HL-60 (cell line): ENCODE measurements around the gene CDH23.

Source experiments
- DNase-seq, 2 experiments: peaks; one replicate each; pipeline ENCODE4 v3.0.0-alpha.2; 2010 to 2020; ENCODE audit warnings: low read depth in 1 of 2, low spot score in 1 of 2
- H3K27ac ChIP-seq: fragments of 250-450 bp; sonication (Bioruptor Pico); replicated peaks from 2 replicates; pipeline ENCODE4 v1.5.1; 2020; ENCODE audit warnings: mild to moderate bottlenecking, moderate library complexity
- H3K27me3 ChIP-seq: fragments of 250-450 bp; sonication (Bioruptor Pico); 2 replicates; pipeline ENCODE4 v1.5.1; 2021; ENCODE audit warnings: mild to moderate bottlenecking, moderate library complexity; ENCODE audit not compliant: insufficient read depth, poor library complexity, severe bottlenecking
- H3K4me3 ChIP-seq: replicated peaks from 2 replicates; pipeline ENCODE4 v1.5.1; 2011; ENCODE audit warnings: mild to moderate bottlenecking, control low read depth, low read length; ENCODE audit not compliant: insufficient read depth
- CTCF ChIP-seq: IDR thresholded peaks from one replicate; pipeline ENCODE4 v1.5.1; 2011; ENCODE audit warnings: low read length, control low read depth, inconsistent platforms; ENCODE audit not compliant: insufficient read depth
- GABPA ChIP-seq: IDR thresholded peaks from 2 replicates; pipeline ENCODE4 v1.6.1; 2012; ENCODE audit warnings: low read depth
- POLR2AphosphoS5 ChIP-seq: IDR thresholded peaks from 2 replicates; pipeline ENCODE4 v1.6.1; 2012; ENCODE audit warnings: low read depth
- REST ChIP-seq: IDR thresholded peaks from 2 replicates; pipeline ENCODE4 v1.6.1; 2012; ENCODE audit warnings: low read depth; ENCODE audit not compliant: insufficient replicate concordance
- SPI1 ChIP-seq: IDR thresholded peaks from 2 replicates; pipeline ENCODE4 v1.6.1; 2012; ENCODE audit warnings: low read depth, mild to moderate bottlenecking, borderline replicate concordance

The CDH23 gene

GRCh38 chr10:71383972-71384687, 12.6 kb upstream of the CDH23 start:
- H3K27ac ChIP-seq = no peak overlapping the region
- H3K4me3 ChIP-seq = no peak overlapping the region
- TF ChIP-seq CTCF = peak; percentile 86
- TF ChIP-seq GABPA = no peak
- no peak for TF ChIP-seq POLR2AphosphoS5
- no peak for TF ChIP-seq SPI1
- no peaks in the 10 kb centered on the region for H3K27me3 ChIP-seq
- DNase-seq = peak; percentile 54 to 72

- no peak overlapping the region for H3K4me3 ChIP-seq
- no peak for TF ChIP-seq POLR2AphosphoS5
- TF ChIP-seq GABPA = no peak
- no peak for TF ChIP-seq CTCF
- no peak for TF ChIP-seq REST
- TF ChIP-seq SPI1 = no peak
- H3K27me3 ChIP-seq = peaks cover 4% of the 10 kb centered on the region
- DNase-seq = no peak
- no peak overlapping the region for H3K27ac ChIP-seq
Observed at GRCh38 chr10:71388171-71388570, 8.5 kb upstream of the CDH23 start.

- DNase-seq = no peak
- no peak for TF ChIP-seq CTCF
- no peak for TF ChIP-seq REST
- TF ChIP-seq SPI1 = no peak
- TF ChIP-seq GABPA = no peak
- no peak for TF ChIP-seq POLR2AphosphoS5
- Histone ChIP-seq H3K27me3 (peaks cover 4% of the 10 kb centered on the region), H3K27ac (no peak overlapping the region), H3K4me3 (no peak overlapping the region)
Observed at GRCh38 chr10:71388583-71389310, 8.0 kb upstream of the CDH23 start.
